ENCODE measurements around the gene BCL10.

GRCh38 chr1:85225624-85226380 lies 50.6 kb downstream of the BCL10 start:
- TF ChIP-seq POLR2A (IDR thresholded peaks at IDR 0.05; ENCODE audit: low read depth): no peak
- TF ChIP-seq, protein P1, sequence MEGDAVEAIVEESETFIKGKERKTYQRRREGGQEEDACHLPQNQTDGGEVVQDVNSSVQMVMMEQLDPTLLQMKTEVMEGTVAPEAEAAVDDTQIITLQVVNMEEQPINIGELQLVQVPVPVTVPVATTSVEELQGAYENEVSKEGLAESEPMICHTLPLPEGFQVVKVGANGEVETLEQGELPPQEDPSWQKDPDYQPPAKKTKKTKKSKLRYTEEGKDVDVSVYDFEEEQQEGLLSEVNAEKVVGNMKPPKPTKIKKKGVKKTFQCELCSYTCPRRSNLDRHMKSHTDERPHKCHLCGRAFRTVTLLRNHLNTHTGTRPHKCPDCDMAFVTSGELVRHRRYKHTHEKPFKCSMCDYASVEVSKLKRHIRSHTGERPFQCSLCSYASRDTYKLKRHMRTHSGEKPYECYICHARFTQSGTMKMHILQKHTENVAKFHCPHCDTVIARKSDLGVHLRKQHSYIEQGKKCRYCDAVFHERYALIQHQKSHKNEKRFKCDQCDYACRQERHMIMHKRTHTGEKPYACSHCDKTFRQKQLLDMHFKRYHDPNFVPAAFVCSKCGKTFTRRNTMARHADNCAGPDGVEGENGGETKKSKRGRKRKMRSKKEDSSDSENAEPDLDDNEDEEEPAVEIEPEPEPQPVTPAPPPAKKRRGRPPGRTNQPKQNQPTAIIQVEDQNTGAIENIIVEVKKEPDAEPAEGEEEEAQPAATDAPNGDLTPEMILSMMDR (IDR thresholded peaks at IDR 0.05): no peak

Measured in esophagus muscularis mucosa (tissue), 3 donors.